Peyer's patch (tissue), 4 donors: ENCODE measurements around the gene PTPRR. TPM values are rescaled to one million over a fixed set of nuclear protein-coding genes. Genes with fewer than 3 reads are reported as not detected.

Experiments
- DNase-seq, 3 donors: peaks; one replicate each; pipeline ENCODE4 v3.0.0-alpha.2; 2017 to 2019
- H3K27ac ChIP-seq, 4 donors: fragments of 200-600 bp; sonication (generic); one replicate each; pipeline ENCODE4 v1.5.1; 2016 to 2019
- H3K27me3 ChIP-seq, 2 donors: fragments of 200-600 bp; sonication (generic); one replicate each; pipeline ENCODE4 v1.5.1; 2019
- H3K36me3 ChIP-seq, 3 donors: fragments of 200-600 bp; sonication (generic); one replicate each; pipeline ENCODE4 v1.5.1; 2016 to 2019
- H3K4me1 ChIP-seq, 4 donors: fragments of 200-600 bp; sonication (generic); one replicate each; pipeline ENCODE4 v1.5.1; 2016 to 2019
- H3K4me3 ChIP-seq, 4 donors: fragments of 200-600 bp; sonication (generic); 1 replicate in 3 of 4; 2 replicates in 1 of 4; pipeline ENCODE4 v1.5.1; 2016 to 2019; ENCODE audit warnings: mild to moderate bottlenecking in 1 of 4
- H3K9me3 ChIP-seq, 4 donors: fragments of 200-600 bp; sonication (generic); one replicate each; pipeline ENCODE4 v1.5.1; 2016 to 2019; ENCODE audit warnings: mild to moderate bottlenecking in 1 of 4
- POLR2A ChIP-seq, 2 donors: fragments of 450-650 bp; IDR thresholded peaks; one replicate each; pipeline ENCODE4 v1.5.1; 2017; ENCODE audit warnings: antibody characterized with exemption in 2 of 2, mild to moderate bottlenecking in 2 of 2, moderate library complexity in 2 of 2
- total RNA-seq, 4 donors: library from RNA; depleted of rRNA; stranded (reverse); fragments of >200 nt; gene quantifications; one replicate each; pipeline ENCODE4 v1.1.0, GENCODE V29; 2016
- TF ChIP-seq, protein P1 (sequence below), 6 experiments: fragments of 450-650 bp in 4 of 6; fragments of 200-600 bp in 2 of 6; sonication (generic) in 1 of 6; IDR thresholded peaks; one replicate each; pipeline ENCODE4 v1.5.1; 2017 to 2019; ENCODE audit warnings: antibody characterized with exemption in 6 of 6, mild to moderate bottlenecking in 3 of 6, moderate library complexity in 1 of 6

The PTPRR gene
- total RNA-seq, 4 donors from 2014 or later, result 17.5 to 30.3 (median 20.2) TPM; not detected in 1

GRCh38 chr12:70842136-70842535, 78.4 kb downstream of the PTPRR start:
- Histone ChIP-seq H3K36me3 (no peaks in the 10 kb centered on the region), H3K27me3 (no peaks in the 10 kb centered on the region), H3K27ac (no peak overlapping the region), H3K9me3 (no peaks in the 10 kb centered on the region), H3K4me1 (no peaks in the 10 kb centered on the region), H3K4me3 (no peak overlapping the region)
- no peak for DNase-seq
- TF ChIP-seq, protein P1, sequence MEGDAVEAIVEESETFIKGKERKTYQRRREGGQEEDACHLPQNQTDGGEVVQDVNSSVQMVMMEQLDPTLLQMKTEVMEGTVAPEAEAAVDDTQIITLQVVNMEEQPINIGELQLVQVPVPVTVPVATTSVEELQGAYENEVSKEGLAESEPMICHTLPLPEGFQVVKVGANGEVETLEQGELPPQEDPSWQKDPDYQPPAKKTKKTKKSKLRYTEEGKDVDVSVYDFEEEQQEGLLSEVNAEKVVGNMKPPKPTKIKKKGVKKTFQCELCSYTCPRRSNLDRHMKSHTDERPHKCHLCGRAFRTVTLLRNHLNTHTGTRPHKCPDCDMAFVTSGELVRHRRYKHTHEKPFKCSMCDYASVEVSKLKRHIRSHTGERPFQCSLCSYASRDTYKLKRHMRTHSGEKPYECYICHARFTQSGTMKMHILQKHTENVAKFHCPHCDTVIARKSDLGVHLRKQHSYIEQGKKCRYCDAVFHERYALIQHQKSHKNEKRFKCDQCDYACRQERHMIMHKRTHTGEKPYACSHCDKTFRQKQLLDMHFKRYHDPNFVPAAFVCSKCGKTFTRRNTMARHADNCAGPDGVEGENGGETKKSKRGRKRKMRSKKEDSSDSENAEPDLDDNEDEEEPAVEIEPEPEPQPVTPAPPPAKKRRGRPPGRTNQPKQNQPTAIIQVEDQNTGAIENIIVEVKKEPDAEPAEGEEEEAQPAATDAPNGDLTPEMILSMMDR (IDR thresholded peaks at IDR 0.05), result no peak
- no peak for TF ChIP-seq POLR2A (IDR thresholded peaks at IDR 0.05)

DNA sequence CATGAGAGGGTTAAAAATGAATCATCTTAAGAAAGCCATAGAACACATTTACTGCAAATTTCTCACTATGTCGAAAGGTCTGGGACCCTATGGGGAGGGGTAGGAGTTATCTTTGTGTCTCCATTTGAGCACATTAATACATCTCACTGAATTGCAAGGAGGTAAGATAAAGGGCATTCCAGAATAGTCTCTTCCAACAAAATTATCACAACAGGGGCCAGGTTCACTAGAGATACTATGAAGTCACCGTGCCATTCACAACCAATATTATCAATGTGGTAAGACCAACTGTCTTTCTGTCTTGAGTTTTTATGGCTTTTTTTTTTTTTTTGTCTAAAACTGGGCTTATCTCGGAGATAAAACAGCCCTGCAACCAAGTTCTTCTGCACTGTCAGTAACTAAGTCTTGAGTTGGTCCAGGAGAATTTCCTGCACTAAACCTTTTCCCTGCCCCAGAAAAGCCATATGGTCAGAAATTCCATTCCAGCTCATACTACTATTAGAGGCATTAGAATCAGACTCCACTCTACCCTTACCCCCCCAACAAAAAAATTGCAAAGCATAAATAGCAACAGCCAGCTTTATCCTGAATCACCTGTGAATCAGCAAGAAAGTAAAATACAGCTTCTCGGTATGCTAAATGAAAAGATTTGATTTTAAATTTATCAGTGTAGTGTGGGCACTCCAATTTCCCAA, 79.7 kb downstream of the PTPRR start:
- Histone ChIP-seq H3K27ac (no peak overlapping the region), H3K27me3 (no peaks in the 10 kb centered on the region), H3K9me3 (no peaks in the 10 kb centered on the region), H3K36me3 (no peaks in the 10 kb centered on the region), H3K4me1 (no peaks in the 10 kb centered on the region), H3K4me3 (no peak overlapping the region)
- DNase-seq, result no peak
- TF ChIP-seq, protein P1 (IDR thresholded peaks at IDR 0.05), result no peak
- no peak for TF ChIP-seq POLR2A (IDR thresholded peaks at IDR 0.05)

- Histone ChIP-seq H3K9me3 (no peaks in the 10 kb centered on the region), H3K4me3 (no peak overlapping the region), H3K4me1 (no peaks in the 10 kb centered on the region), H3K27me3 (no peaks in the 10 kb centered on the region), H3K36me3 (no peaks in the 10 kb centered on the region), H3K27ac (no peak overlapping the region)
- TF ChIP-seq, protein P1 (IDR thresholded peaks at IDR 0.05), result peak in 1 of 6 experiments; percentile 23
- TF ChIP-seq POLR2A (IDR thresholded peaks at IDR 0.05), result no peak
- no peak for DNase-seq
Observed at GRCh38 chr12:70839544-70839943, 81.0 kb downstream of the PTPRR start.

DNA sequence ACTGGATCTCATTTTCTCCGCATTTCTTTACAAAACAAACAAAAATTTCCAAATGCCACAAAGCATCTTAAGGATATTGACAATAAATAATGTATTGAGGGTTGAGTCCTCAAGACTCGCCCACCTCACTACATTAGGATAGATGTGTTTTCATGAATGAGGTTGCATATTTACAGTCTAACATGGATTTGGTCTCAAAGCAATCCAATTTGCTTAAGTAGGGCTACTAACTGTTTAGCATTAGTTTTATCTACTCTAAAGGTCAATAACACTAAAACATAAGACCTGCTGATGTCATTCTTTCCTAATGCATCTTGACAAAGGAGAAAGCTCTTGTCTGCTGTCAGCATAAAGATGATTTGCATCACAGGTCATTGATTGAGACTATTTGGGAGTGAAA, 82.4 kb downstream of the PTPRR start:
- TF ChIP-seq, protein P1 (IDR thresholded peaks at IDR 0.05), result no peak
- TF ChIP-seq POLR2A (IDR thresholded peaks at IDR 0.05), result no peak
- no peak for DNase-seq
- no peak overlapping the region for H3K4me3 ChIP-seq

DNA sequence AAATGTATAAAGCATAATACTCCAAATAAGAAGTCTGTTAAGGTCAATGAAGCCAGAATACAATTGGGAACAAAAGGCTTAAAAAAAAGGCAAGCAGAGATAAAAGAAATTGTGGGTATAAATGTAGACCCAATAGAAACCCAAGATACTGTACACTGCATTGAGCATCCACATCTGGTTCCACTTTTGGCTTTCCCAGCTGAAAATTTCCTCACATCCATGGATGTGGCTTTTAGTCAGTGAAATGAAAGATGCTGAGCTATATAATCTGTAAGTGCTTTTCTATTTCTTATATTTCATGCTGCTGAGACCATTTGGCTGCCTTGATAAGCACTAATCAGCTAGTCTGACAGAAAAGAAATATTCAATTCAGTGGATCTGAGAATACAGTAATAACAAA, 83.5 kb downstream of the PTPRR start:
- DNase-seq, result no peak
- Histone ChIP-seq H3K27me3 (no peaks in the 10 kb centered on the region), H3K4me1 (no peaks in the 10 kb centered on the region), H3K27ac (no peak overlapping the region), H3K36me3 (no peaks in the 10 kb centered on the region), H3K9me3 (no peaks in the 10 kb centered on the region), H3K4me3 (no peak overlapping the region)
- TF ChIP-seq, protein P1 (IDR thresholded peaks at IDR 0.05), result no peak
- TF ChIP-seq POLR2A (IDR thresholded peaks at IDR 0.05), result no peak

More for the DNA sequence above, 82.4 kb downstream of the PTPRR start:
- Histone ChIP-seq H3K36me3 (no peaks in the 10 kb centered on the region), H3K27ac (no peak overlapping the region), H3K4me1 (no peaks in the 10 kb centered on the region), H3K9me3 (no peaks in the 10 kb centered on the region), H3K27me3 (no peaks in the 10 kb centered on the region)
